AG04450 (cell line): Measurements from ENCODE around the gene PRUNE2. TPM values are rescaled to one million over a fixed set of nuclear protein-coding genes. Genes with fewer than 3 reads are reported as not detected.

Source experiments
- CTCF ChIA-PET: fragments of 300-600, 350-600 bp; formaldehyde crosslinking; extraction: SDS; loops from one replicate; lab custom pipeline; 2022; ENCODE audit warnings: antibody characterized with exemption, inconsistent platforms; lab: Charles Lee
- POLR2A ChIA-PET: fragments of 350-600 bp; formaldehyde crosslinking; extraction: SDS; loops from one replicate; lab custom pipeline; 2021; ENCODE audit warnings: antibody characterized with exemption, inconsistent platforms; lab: Yijun Ruan, JAX
- DNase-seq: peaks from one replicate; pipeline ENCODE4 v3.0.0-alpha.2; 2011; ENCODE audit warnings: low read depth, low spot score
- H3K27ac ChIP-seq: one replicate; pipeline ENCODE4 v1.5.1; 2012; ENCODE audit warnings: low read depth, low read length, control low read depth
- H3K27me3 ChIP-seq: one replicate; pipeline ENCODE4 v1.6.0; 2012; ENCODE audit warnings: low read length; ENCODE audit not compliant: control insufficient read depth, insufficient read depth
- H3K4me3 ChIP-seq: 2 replicates; pipeline ENCODE4 v1.5.1; 2011; ENCODE audit warnings: mild to moderate bottlenecking, low read depth, low read length, control low read depth
- H3K9me3 ChIP-seq: 2 replicates; pipeline ENCODE4 v1.5.1; 2012; ENCODE audit warnings: low read length; ENCODE audit not compliant: control insufficient read depth, insufficient read depth
- CTCF ChIP-seq: IDR thresholded peaks from 2 replicates; pipeline ENCODE4 v1.5.1; 2011; ENCODE audit warnings: low read depth, low read length, control low read depth, inconsistent platforms
- polyA plus RNA-seq: library from polyadenylated mRNA; depleted of rRNA; stranded (reverse); fragments of >200 nt; gene quantifications from 2 replicates; pipeline ENCODE4 v1.2.3, GENCODE V29; 2011

Gene PRUNE2
- polyA plus RNA-seq, 1 experiment: 1.1 TPM

GRCh38 chr9:76572151-76572550, 333.8 kb downstream of the PRUNE2 start:
- no peak for TF ChIP-seq CTCF
- CTCF ChIA-PET: no interaction called here
- H3K4me3 ChIP-seq: no peak overlapping the region
- peaks cover 3% of the 10 kb centered on the region; the same call in 1 of the 2 replicates for H3K9me3 ChIP-seq
- DNase-seq: no peak
- H3K27ac ChIP-seq: no peak overlapping the region
- H3K27me3 ChIP-seq: no peaks in the 10 kb centered on the region
- POLR2A ChIA-PET: no interaction called here

DNA sequence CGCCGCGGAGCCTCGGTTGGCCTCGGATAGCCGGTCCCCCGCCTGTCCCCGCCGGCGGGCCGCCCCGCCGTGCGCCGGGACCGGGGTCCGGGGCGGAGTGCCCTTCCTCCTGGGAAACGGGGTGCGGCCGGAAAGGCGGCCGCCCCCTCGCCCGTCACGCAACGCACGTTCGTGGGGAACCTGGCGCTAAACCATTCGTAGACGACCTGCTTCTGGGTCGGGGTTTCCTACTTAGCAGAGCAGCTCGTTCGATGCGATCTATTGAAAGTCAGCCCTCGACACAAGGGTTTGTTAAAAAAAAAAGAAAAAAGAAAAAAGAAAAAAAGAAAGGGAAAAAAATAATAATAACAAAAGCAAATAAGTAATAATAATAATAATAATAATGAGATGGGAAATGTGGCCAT, 334.2 kb downstream of the PRUNE2 start:
- Histone ChIP-seq H3K4me3 (peak overlapping the region; percentile 8), H3K27me3 (no peaks in the 10 kb centered on the region), H3K27ac (no peak overlapping the region), H3K9me3 (peaks cover 3% of the 10 kb centered on the region; the same call in 1 of the 2 replicates)
- POLR2A ChIA-PET: no interaction called here
- no peak for DNase-seq
- TF ChIP-seq CTCF: no peak
- CTCF ChIA-PET: interaction anchor here (0.7 kb wide), 1 partner anchor 110 kb away, joined by 5 read pairs; no protein-coding TSS in a partner anchor

DNA sequence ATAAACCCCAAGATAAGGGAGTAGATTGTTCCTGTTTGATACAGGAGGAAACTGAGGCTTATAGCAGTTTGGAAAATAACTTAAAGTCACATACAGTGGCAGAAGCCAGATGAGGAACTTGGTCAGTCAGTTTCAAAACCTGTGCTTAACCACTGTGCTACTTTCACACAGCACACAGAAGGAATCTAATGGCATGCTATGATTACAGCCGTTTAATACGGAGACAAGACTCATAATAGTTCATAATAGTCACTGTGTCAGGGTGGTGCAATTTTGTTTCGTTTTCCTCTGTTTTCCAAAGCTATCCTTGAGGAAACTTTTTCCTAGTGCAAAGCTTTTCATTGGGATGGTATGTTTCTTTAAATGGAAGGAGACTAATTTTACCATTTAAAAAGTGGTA, 334.6 kb downstream of the PRUNE2 start:
- ChIA-PET CTCF (interaction anchor here (0.7 kb wide), 1 partner anchor 110 kb away, joined by 5 read pairs; no protein-coding TSS in a partner anchor), POLR2A (no interaction called here)
- Histone ChIP-seq H3K9me3 (peaks cover 3% of the 10 kb centered on the region; the same call in 1 of the 2 replicates), H3K27ac (no peak overlapping the region), H3K4me3 (peak overlapping the region; percentile 8), H3K27me3 (no peaks in the 10 kb centered on the region)
- no peak for TF ChIP-seq CTCF
- DNase-seq: no peak

GRCh38 chr9:76570826-76571225, 335.1 kb downstream of the PRUNE2 start:
- no peak overlapping the region for H3K27ac ChIP-seq
- no peak overlapping the region for H3K4me3 ChIP-seq
- ChIA-PET CTCF (no interaction called here), POLR2A (no interaction called here)
- DNase-seq: no peak
- peaks cover 3% of the 10 kb centered on the region; the same call in 1 of the 2 replicates for H3K9me3 ChIP-seq
- H3K27me3 ChIP-seq: no peaks in the 10 kb centered on the region
- no peak for TF ChIP-seq CTCF

DNA sequence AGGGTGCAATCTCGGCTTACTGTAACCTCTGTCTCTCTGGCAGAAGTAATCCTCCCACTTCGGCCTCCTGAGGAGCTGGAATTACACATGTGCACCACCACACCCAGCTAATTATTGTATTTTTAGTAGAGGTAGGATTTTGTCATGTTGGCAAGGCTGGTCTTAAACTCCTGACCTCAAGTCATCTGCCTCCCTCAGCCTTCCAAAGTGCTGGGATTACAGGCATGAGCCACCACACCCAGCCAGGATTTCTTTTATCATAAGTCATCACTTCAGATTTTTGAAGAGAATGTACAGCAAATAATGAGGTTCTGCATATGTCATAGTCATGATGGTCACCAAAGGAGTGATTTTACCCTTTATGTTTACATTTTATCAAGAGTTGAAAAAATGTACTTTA, 338.8 kb downstream of the PRUNE2 start:
- Histone ChIP-seq H3K27me3 (no peaks in the 10 kb centered on the region), H3K9me3 (peaks cover 3% of the 10 kb centered on the region; the same call in 1 of the 2 replicates), H3K27ac (no peak overlapping the region), H3K4me3 (no peak overlapping the region)
- no peak for TF ChIP-seq CTCF
- ChIA-PET POLR2A (no interaction called here), CTCF (no interaction called here)
- no peak for DNase-seq
